Measurements from ENCODE around the gene RCBTB2.

Gene RCBTB2

DNA sequence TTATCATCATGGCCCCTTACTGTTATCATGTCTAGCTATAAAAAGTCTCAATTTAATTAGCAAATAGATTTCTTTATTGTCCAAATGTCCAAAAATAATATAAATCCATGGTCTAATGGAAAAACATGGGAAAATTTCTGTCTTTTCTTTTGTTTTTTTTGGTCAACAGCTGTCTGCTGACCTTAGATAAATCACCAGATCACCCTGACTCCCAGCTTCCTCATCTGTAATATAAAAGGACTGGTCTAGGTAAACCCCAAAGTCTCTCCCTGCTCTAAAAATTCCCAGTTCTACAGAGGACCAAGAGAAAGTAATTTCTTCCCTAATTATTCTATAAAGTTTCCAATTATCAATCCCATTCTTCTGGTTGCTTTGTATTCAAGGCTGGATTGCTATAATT is 30.7 kb upstream of the RCBTB2 start:
- no peak for DNase-seq (ENCODE audit: low read depth in 2 of 2)

DNA sequence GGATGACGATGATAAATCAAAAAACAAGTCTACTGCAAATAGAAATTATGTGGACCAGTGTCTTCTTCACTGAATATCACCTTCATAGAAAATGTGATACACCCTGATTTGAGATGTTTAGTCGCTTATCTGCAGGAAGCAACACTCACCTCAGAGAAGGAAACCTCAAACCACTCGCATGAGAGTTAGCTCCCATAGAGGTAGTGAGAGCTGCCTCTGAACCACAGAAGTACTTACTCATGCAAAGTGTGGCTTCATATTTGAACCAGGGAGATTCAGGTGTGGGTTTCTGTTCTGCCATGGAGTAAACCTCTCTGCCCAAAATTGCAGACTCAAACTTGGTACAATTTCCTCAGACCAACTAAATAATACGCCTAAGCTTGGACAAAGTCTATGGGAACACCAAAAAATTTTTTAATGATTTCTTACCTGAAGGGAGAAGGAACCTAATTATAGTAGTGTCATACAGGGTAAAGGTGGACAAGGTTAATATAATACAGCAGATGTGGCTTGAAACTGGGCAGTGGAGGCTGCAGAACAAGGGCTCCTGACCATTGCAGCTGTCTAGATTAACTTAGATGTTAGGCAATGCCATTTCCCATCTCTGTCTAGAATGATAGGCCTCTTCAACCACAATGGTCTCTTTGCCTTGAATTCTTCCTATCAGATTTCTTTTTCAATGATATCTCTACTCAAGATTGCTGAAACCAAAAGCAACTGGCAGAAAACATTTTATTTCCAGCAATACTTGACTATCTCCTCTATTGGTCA is 29.6 kb upstream of the RCBTB2 start:
- peak; percentile 42 to 69 for DNase-seq (ENCODE audit: low read depth in 2 of 2)

- DNase-seq (ENCODE audit: low read depth in 2 of 2), result no peak
Observed at GRCh38 chr13:48561466-48562235, 28.8 kb upstream of the RCBTB2 start.

DNA sequence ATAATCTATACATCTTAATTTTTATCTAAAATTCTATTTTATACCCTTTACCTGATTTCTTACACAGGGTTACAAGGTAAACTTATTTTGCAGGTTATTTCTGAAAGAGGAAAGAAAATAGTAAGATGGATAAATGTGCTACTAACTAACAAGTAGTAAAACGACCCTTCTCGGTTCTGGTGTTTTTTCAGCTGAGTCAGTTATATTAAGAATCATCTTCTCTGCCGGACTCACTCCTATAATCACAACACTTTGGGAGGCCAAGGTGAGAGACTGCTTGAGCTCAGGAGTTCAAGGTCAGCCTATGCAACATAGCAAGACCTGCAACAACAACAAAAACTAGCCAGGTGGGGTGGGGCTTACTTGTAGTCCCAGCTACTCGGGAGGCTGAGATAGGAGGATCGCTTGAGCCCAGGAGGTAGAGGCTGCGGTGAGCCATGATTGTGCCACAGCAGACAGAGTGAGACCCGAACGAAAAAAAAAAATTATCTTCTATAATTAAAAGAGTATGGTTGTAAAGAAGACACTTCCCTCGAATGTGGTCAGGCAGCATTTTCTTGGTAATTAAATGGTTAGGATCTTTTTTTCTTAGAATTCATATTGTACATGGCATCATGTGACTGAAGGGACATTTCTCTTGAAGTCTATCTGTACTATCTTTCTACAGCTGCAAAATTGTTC is 27.9 kb upstream of the RCBTB2 start:
- no peak for DNase-seq (ENCODE audit: low read depth in 2 of 2)

- DNase-seq (ENCODE audit: low read depth in 2 of 2), result no peak
Observed at GRCh38 chr13:48559638-48560320, 26.9 kb upstream of the RCBTB2 start.

GRCh38 chr13:48556817-48557216 is 23.9 kb upstream of the RCBTB2 start:
- no peak for DNase-seq (ENCODE audit: low read depth in 2 of 2)

GRCh38 chr13:48555441-48555840 is 22.6 kb upstream of the RCBTB2 start:
- DNase-seq (ENCODE audit: low read depth in 2 of 2), result no peak

- no peak for DNase-seq (ENCODE audit: low read depth in 2 of 2)
Observed at GRCh38 chr13:48551329-48551728, 18.4 kb upstream of the RCBTB2 start.

- DNase-seq (ENCODE audit: low read depth in 2 of 2), result no peak
Observed at GRCh38 chr13:48549658-48550057, 16.8 kb upstream of the RCBTB2 start.

DNA sequence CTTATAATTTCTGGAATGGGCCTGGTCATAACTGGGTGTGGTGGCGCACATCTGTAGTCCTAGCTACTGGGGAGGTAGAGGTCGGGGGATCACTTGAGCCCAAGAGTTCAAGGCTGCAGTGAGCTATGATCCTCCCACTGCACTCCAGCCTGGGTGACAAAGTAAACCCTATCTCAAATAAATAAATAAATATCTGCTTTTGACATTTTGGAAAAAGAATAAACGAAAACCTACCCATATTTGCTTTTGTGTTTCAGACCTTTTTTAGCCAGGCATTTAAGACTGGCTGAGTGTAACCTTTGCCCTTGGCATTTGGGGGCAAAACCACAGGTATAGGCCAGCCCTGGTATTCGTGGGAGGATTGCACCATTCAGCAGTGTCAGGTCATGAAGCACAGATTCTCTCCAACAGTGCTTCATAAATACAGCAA is 14.8 kb upstream of the RCBTB2 start:
- no peak for DNase-seq (ENCODE audit: low read depth in 2 of 2)

DNA sequence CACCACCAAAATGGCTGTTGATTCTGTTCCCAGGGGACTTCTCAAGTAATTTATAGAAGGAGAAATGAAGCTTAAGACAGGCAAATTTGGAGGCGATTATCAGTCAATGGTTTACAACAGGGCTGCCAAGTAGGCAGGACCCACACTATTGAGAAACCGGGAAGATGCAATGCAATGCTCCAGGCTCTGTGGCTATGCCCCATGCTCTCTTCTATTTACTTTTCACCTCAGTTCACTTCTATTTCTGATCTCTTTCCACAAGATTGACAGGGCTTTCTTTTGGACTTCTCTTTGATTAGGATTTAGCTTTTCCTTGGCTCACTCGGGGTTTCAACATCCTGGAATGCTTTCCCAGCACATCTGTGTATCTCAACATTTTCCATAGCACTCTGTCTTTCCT is 12.7 kb upstream of the RCBTB2 start:
- DNase-seq (ENCODE audit: low read depth in 2 of 2), result no peak

DNA sequence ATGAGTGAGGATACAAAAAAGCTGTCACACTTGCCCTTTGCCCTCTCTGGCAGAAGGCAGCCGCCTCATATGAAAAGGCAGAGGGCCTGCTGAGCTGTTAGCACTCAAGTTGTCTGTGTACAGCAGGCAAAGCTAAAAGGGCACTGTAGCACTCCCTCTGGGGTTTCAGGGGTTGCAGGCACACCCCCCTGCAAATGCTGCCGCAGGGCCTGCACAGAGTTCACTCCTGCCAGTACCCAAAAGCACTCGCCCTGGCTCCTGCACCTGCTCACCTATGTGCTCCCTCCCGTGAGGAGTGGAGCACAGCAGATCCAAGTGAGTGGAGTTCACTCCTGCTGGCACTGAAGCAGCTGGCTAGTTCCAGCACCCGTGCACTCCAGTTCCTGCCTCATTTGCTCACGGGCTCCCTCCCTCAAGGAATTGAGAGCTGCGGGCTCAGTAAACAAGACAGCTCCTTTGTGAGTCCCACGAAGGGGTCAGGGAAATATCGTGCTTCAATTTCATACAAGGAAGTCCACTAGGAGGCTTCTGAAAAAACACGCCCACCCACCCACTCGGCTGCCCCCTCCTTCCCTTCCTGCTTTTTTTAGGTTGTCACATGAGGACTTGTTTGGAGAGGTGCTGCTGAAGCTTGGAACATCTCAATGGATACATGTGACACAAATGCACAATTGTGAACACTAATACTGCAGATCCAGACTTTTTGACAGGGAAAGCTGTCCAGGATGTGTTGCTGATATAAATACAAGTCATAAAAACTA is 9.9 kb upstream of the RCBTB2 start:
- DNase-seq (ENCODE audit: low read depth in 2 of 2), result no peak

GRCh38 chr13:48542138-48542537 is 9.3 kb upstream of the RCBTB2 start:
- no peak for DNase-seq (ENCODE audit: low read depth in 2 of 2)

DNA sequence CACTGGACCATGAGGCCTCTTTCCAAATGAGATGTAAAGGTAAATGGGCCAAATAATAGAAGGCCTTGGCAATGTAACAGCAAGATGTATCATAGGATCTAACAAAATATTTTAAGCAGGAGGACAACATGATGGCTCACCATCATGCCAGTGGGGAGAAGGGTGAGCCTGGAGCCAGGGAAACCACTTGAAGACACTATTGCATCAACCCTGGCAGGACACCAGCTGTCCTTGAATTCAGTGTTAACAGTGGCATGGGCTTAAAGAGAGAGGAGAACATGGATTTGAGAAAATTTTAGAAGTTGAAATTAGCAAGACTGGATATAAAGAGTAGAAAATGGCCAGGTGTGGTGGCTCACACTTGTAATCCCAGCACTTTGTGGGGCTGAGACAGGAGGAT is 6.7 kb upstream of the RCBTB2 start:
- DNase-seq (ENCODE audit: low read depth in 2 of 2), result no peak

DNA sequence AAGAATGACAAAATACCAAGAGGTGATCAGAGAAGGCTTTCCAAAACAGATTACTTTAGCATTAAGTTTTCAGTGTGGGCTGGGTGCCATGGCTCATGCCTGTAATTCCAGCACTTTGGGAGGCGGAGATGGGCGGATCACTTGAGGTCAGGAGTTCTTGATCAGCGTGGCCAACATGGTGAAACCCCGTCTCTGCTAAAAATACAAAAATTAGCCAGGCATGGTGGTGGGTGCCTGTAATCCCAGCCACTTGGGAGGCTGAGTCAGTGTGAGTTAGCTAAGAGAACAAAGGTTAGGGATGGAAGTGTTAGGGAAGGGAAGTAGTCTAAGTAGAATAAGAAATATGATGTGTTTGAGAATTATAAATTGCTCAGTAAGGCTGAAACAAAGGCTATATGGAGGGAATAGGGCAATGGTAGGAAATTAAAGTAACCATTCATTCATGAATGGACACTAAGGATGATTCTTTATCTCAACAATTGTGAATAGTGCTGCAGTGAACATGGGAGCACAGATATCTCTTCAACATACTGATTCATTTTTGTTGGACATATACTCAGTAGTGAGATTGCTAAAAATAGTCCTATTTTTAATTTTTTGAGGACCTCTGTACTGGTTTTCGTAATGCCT is 3.9 kb upstream of the RCBTB2 start:
- no peak for DNase-seq (ENCODE audit: low read depth in 2 of 2)

DNA sequence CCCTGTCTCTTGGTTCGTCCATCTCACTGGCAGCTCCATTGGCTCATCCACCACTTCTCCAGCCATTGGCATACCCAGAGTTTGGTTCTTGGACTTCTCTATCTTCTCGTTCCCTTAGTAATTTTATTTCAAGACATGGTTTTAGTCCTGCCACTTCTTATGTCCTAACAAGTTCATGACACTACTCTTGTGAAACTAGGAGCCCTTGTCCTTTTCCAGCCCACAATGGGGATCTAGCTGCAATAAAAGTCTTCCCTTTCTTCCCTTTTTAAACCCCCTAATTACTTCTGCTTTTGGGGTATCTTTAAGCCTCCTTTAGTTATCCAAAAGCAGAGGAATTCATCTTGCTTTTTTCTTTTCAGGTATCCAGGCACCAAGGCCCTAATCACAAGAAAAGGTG is 2.9 kb upstream of the RCBTB2 start:
- no peak for DNase-seq (ENCODE audit: low read depth in 2 of 2)

GRCh38 chr13:48534911-48535501 is 2.1 kb upstream of the RCBTB2 start:
- DNase-seq (ENCODE audit: low read depth in 2 of 2), result no peak

DNA sequence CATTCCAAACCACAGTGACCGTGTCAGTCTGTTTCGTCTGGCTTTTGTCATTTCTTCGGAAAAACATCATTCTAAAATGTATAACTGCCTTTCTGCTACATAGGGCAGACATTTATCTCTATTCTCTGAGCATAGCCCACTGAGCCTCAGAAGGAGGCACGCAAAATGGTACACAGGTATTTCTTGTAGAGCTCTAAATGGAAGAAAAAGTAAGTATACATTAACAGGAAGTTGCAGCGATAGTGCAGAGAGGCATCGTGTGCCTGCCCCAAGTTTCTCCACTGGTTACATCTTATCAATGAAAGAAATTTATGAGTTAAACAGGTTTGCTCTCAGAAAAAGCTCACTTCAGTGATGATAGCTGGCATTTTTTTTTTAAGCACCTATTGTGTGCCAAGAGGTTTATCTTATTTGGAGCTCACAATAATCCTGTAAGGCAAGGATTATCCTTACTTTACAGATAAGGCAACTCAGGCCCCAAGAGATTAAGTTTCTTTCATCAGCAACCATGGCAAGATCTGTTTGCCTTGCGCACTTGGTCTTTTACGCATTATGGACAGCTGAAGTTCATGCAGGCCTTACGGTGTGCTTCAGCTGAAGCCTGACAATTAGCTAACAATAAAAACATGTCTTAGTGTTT is 1.2 kb upstream of the RCBTB2 start:
- no peak for DNase-seq (ENCODE audit: low read depth in 2 of 2)

DNA sequence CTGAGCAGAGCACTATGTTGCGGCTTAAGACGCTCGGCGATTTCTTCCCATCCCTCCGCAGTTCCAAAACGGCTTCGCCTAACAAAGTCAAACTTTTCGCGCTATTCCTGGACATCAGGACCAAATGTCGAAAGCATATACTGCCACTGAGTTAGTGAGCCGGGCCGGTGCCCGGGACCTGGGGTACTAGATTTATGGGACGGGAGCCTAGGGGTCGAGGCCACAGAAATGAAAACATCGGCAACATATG is 699 bp downstream of the RCBTB2 start:
- DNase-seq (ENCODE audit: low read depth in 2 of 2), result peak in 1 of 2 donors; percentile 5

Measured in stimulated activated CD8-positive, alpha-beta memory T cell treated with anti-CD3 and anti-CD28 coated beads, Interleukin-7, amount 100 ng/mL, for 4 hours (primary cell).